ENCODE data around the gene CYP11A1.

DNA sequence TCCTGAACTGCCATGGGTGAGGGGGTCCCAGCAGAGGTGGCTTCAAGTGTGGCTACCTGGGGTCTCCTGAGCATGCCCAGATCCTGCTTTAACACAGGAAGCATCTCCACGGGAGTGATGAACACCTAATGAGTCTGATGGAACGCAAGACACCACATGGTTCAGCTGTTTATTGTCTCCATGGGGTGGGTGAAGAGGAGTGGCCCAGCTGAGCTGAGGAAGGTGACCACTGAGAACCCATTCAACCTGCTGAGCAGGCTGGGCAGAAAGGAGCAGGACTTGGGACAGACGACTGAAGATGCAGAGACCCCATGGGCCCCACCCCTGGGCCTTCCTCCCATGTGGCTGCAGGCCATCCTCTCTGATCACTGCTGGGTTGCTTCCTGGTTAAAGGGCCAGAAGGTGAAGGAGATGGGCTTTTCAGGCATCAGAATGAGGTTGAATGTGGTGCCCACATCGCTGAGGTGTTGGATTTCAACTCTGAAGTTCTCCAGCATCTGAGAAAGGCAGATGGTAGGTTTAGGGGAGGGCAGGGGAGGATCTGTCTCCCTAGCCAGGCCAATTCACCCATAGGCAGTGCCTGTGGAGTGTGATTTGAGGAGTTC, 29.7 kb downstream of the CYP11A1 start:
- TF ChIP-seq, protein P1, sequence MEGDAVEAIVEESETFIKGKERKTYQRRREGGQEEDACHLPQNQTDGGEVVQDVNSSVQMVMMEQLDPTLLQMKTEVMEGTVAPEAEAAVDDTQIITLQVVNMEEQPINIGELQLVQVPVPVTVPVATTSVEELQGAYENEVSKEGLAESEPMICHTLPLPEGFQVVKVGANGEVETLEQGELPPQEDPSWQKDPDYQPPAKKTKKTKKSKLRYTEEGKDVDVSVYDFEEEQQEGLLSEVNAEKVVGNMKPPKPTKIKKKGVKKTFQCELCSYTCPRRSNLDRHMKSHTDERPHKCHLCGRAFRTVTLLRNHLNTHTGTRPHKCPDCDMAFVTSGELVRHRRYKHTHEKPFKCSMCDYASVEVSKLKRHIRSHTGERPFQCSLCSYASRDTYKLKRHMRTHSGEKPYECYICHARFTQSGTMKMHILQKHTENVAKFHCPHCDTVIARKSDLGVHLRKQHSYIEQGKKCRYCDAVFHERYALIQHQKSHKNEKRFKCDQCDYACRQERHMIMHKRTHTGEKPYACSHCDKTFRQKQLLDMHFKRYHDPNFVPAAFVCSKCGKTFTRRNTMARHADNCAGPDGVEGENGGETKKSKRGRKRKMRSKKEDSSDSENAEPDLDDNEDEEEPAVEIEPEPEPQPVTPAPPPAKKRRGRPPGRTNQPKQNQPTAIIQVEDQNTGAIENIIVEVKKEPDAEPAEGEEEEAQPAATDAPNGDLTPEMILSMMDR (IDR thresholded peaks at IDR 0.05) = no peak
- TF ChIP-seq POLR2AphosphoS5 (IDR thresholded peaks at IDR 0.05) = no peak
- TF ChIP-seq EP300 (IDR thresholded peaks at IDR 0.05) = no peak

Measured in stomach (tissue), 4 donors.